Right lobe of liver (tissue), 6 donors: ENCODE measurements around the gene THBS4. TPM values are rescaled to one million over a fixed set of nuclear protein-coding genes. Genes with fewer than 3 reads are reported as not detected.

Experiments
- ATAC-seq, 4 donors: fragments of 200-7000 bp; cut with Tn5 transposase; one replicate each; pipeline ENCODE4 v1.9.1; 2020; ENCODE audit warnings: mild to moderate bottlenecking in 4 of 4, moderate library complexity in 4 of 4
- DNase-seq, 3 donors: peaks; one replicate each; pipeline ENCODE4 v3.0.0-alpha.2; 2020
- H3K27ac ChIP-seq, 3 donors: fragments of 200-600 bp; one replicate each; pipeline ENCODE4 v1.8.0; 2022
- H3K27me3 ChIP-seq, 2 donors: fragments of 200-600 bp; one replicate each; pipeline ENCODE4 v1.8.0; 2022
- H3K36me3 ChIP-seq, 4 donors: fragments of 200-600 bp; sonication (generic) in 1 of 4; one replicate each; pipeline versions ENCODE4 v1.5.1 to v1.8.0; 2017 to 2022; ENCODE audit warnings: control low read depth in 1 of 4
- H3K4me1 ChIP-seq, 4 donors: fragments of 200-600 bp; sonication (generic) in 1 of 4; one replicate each; pipeline versions ENCODE4 v1.5.1 to v1.8.0; 2017 to 2022; ENCODE audit warnings: control low read depth in 1 of 4
- H3K4me3 ChIP-seq, 3 donors: fragments of 200-600 bp; one replicate each; pipeline ENCODE4 v1.8.0; 2022
- H3K9me3 ChIP-seq, 4 donors: fragments of 200-600 bp; sonication (generic) in 1 of 4; one replicate each; pipeline versions ENCODE4 v1.5.1 to v1.8.0; 2017 to 2022; ENCODE audit warnings: control low read depth in 1 of 4
- CTCF ChIP-seq, 4 donors: fragments of 200-600 bp in 3 of 4; fragments of 450-650 bp in 1 of 4; IDR thresholded peaks; one replicate each; pipeline versions ENCODE4 v1.5.1 to v1.8.0; 2016 to 2022; ENCODE audit warnings: antibody characterized with exemption in 4 of 4, mild to moderate bottlenecking in 2 of 4
- POLR2A ChIP-seq: fragments of 450-650 bp; IDR thresholded peaks from one replicate; pipeline ENCODE4 v1.6.1; 2017; ENCODE audit warnings: antibody characterized with exemption, mild to moderate bottlenecking
- WGBS: methylation state at CpG from one replicate; pipeline ENCODE4 v1.1.6; 2018; ENCODE audit warnings: low coverage, low lambda C conversion rate; ENCODE audit not compliant: insufficient coverage; ENCODE audit errors: missing lambda C conversion rate; 5-methylcytosine and 5-hydroxymethylcytosine counted together
- intact Hi-C, 2 donors: fragments of 100-400 bp; cut with DNase I; formaldehyde crosslinking; loops; one replicate each; pipeline versions ENCODE4 v1.11.2 to v1.14.1; 2022
- total RNA-seq, 6 experiments: library from RNA; depleted of rRNA in 2 of 6; stranded (reverse); fragments of >200 nt in 2 of 6; fragmentation: NEBNext Ultra II Directional in 3 of 6; extraction: Animal tissue kit (Norgen Biotek cat#: 25700) in 3 of 6; gene quantifications; one replicate each; pipeline versions ENCODE4 v1.1.0 to v1.2.4, GENCODE V29; 2016 to 2023
- donor health status: DM: no; HTN: yes; CAD: no.
- donor health status: DM: no; HTN: no; CAD: no.
- donor health status: DM: no; HTN: no; CAD: no.
- donor health status: DM: no; HTN: yes; CAD: no.
- donor health status: DM: no; HTN: yes; CAD: no.

THBS4 gene
- total RNA-seq, 6 experiments from 2014 or later = 0.24 to 0.37 TPM; not detected in 4

- H3K36me3 ChIP-seq = no peaks in the 10 kb centered on the region
- no peak overlapping the region for H3K4me3 ChIP-seq
- no peak for TF ChIP-seq POLR2A
- no peak for TF ChIP-seq CTCF (IDR thresholded peaks at IDR 0.05)
- no peak for DNase-seq
- H3K4me1 ChIP-seq = no peaks in the 10 kb centered on the region
- H3K9me3 ChIP-seq = no peaks in the 10 kb centered on the region
- H3K27ac ChIP-seq = no peak overlapping the region
- intact Hi-C loops = no loop called here
- no peak for ATAC-seq
- H3K27me3 ChIP-seq = no peaks in the 10 kb centered on the region
Observed at GRCh38 chr5:80117446-80117845, 82.3 kb downstream of the THBS4 start.

GRCh38 chr5:80119372-80119771 is 84.2 kb downstream of the THBS4 start:
- Histone ChIP-seq H3K27ac (no peak overlapping the region), H3K4me3 (no peak overlapping the region), H3K4me1 (no peaks in the 10 kb centered on the region), H3K27me3 (no peaks in the 10 kb centered on the region), H3K9me3 (no peaks in the 10 kb centered on the region), H3K36me3 (no peaks in the 10 kb centered on the region)
- DNase-seq (no peak), ATAC-seq (no peak)
- intact Hi-C loops = no loop called here
- no peak for TF ChIP-seq POLR2A
- TF ChIP-seq CTCF (IDR thresholded peaks at IDR 0.05) = no peak
- WGBS = 83% methylated on average over 2 of the region's 2 CpGs

DNA sequence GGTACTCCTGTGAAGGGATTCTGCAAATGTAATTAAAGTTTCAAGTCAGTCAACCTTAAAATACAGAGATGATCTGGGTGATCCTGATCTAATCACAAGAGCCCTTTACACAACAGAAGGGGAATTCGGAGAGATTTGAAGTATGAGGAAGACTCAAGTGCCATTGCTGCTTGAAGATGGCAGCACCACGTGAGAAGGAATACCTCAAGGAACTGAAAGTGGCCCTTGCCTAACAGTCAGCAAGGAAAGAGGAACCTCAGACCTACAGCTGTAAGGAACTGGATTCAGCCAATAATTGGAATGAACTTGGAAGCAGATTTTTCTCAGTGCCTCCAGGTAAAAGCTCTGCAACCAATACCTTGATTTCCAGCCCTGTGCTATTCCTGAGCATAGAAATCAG is 87.4 kb downstream of the THBS4 start:
- Histone ChIP-seq H3K4me1 (no peaks in the 10 kb centered on the region), H3K4me3 (no peak overlapping the region), H3K27me3 (no peaks in the 10 kb centered on the region), H3K36me3 (no peaks in the 10 kb centered on the region), H3K9me3 (no peaks in the 10 kb centered on the region), H3K27ac (no peak overlapping the region)
- ATAC-seq = peak in 3 of 4 donors; percentile 39 to 44 (median 43)
- 84% methylated on average over 2 of the region's 2 CpGs for WGBS
- intact Hi-C loops = no loop called here
- TF ChIP-seq CTCF (IDR thresholded peaks at IDR 0.05) = no peak
- TF ChIP-seq POLR2A = no peak
- DNase-seq = no peak

DNA sequence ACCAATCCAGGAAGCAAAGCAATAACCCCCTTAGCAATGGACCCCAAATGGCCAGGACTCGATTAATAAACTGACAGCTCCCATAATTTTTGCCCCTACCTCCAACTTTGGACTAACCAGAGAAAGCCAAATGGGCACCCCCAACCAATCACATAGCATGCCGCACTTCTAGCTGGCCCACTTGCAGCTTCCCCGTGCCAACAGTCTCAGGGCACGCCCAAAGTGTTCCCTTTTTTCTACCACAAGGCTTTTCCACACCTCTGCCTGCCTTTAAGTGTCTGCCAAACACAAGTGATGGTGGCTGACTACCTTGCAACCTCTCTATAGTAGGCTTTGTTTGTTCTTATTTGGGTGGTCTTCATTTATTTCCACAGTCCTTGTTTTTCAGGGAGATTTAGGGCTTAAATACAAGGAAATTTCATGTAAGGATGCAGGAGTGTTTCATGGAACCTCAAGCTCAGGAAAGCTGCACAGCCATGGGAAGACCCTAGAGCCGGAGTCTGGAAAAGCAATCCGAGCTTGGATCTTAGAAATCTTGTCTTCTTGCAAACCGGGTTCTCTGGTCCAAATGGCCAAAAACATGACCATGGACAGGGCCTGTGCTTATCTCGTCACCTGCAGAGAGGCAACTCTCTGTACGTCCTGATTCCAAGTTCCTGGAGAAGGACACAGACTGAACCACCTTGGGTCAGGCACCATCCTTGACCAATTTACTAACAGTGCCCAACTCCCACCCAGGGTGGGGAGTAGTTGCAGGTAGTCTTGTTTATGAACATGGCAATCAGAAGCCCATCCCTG is 89.2 kb downstream of the THBS4 start:
- ATAC-seq (no peak), DNase-seq (no peak)
- no peaks in the 10 kb centered on the region for H3K4me1 ChIP-seq
- H3K27ac ChIP-seq = no peak overlapping the region
- H3K4me3 ChIP-seq = no peak overlapping the region
- TF ChIP-seq POLR2A (no peak), CTCF (IDR thresholded peaks at IDR 0.05) (no peak)
- no peaks in the 10 kb centered on the region for H3K36me3 ChIP-seq
- no peaks in the 10 kb centered on the region for H3K27me3 ChIP-seq
- H3K9me3 ChIP-seq = no peaks in the 10 kb centered on the region
- WGBS = 78% methylated on average over 8 of the region's 9 CpGs
- intact Hi-C loops = no loop called here
